ENCODE data around the gene ZNF516.

Gene ZNF516

DNA sequence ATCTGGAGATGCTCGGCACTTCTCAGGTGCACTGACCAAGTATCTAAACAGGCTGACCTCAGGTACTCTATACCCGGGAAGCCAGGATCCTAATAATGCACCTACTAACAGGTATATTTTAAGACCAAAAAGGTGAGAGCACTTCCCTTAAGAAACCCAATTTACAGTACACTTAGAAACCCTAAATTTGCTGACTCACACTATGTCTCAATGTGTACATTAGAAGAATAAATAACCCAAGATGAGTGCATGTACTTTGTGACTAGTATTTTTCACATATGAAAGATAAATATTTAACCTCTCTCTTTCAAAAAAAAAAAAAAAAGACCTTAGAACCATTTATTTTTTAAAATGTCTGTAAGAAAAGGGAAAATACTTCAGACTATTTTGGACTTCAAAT is 118.8 kb downstream of the ZNF516 start:
- no peak for DNase-seq

DNA sequence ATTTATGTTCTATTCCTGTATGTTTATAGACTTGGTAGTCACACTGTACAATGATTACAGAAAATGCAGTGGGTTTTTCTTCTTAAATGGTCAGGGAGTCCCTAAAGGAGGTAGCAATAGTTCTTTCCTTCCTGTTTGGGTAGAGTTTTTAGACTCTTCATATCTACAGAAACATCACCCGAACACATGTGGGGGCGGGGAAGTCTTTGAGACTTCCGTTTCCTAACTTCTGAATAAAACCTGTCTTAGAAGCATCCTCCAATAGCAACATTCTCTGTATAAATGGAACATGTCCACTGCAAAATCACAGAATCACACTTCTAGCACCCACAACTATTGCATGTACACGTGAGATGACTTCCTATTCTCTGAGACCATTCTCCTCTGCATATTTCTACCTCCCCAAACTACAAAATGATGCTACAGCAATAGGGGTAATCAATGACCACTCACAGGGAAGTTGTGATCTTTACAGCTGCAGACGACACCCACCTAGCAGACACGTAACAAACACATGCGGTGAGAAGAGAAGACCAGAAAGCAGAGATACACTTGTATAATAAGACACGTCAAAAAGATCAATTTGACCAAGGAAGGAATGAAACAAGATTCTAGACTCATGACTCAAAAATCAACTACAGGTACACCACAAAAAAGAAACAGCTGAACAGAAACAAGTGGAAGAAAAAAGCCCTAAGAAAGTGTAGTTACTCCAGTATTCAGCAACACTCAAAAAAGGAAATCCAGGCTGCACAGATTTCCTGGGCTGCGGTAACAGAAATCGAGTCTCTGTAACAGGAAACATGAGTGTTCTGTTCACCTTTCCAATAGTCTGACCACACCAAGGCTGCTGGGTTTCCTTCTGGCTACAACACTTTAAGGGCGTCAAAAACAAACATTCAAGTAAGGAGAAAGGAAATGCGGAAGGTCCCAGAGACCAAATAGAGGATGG is 120.4 kb downstream of the ZNF516 start:
- DNase-seq = peak; percentile 67

DNA sequence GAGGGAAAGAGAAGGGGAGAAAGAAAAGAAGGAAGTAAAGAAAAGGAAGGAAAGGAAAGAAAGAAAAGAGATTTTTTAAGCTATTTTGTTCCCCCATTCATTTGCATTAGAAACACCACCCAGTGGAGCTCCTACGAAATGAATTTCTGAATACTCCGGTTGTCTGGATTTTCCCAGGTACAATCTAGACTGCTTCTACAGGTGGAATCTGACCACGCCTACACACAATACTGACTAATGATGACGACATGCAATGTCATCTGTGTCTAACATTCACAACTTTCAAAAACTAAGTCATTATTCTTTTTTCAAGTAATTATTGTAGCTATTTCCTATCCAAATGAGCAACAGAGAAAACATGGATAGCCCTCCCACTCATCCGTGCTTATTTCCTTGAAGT is 121.7 kb downstream of the ZNF516 start:
- DNase-seq = no peak

- no peak for DNase-seq
Observed at GRCh38 chr18:76371301-76372203, 123.5 kb downstream of the ZNF516 start.

DNA sequence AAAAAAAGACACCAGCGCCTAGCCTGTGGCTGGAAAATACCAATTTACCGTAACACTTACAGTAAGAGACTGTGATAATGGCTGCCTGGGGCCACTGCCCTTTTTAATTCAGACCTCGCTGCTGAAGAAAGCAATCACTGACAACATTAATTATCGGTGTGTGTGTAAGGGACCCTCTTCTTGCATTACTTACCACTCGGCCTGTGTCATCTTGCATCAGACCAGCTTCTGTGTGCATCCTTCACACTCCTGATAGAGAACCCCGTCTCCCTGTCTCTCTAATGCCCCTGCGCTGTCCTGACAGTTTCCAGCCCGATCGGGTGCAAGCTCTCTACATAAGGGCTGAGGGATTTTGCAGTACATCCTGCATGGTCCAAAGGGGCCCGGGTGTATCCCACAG is 124.4 kb downstream of the ZNF516 start:
- no peak for DNase-seq

- DNase-seq = no peak
Observed at GRCh38 chr18:76370201-76370600, 124.8 kb downstream of the ZNF516 start.

DNA sequence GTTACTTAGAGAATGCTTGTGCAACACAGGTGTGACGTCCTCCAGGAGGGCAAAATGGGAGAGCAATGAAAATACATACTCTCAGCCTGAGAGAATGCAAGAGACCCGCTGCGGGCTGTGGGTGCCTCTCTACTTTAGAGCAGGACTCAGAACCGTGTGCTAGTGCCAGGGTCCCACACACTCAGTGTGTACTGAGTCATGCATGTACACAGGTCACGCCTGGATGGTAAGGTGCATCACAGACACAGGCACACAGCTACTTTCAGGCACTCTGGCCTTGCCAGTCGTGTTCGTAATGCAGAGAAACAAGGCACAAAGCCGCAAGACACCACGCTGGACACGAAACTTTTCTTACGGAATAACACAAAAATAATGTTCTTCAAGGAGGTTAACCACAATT is 125.3 kb downstream of the ZNF516 start:
- no peak for DNase-seq

DNA sequence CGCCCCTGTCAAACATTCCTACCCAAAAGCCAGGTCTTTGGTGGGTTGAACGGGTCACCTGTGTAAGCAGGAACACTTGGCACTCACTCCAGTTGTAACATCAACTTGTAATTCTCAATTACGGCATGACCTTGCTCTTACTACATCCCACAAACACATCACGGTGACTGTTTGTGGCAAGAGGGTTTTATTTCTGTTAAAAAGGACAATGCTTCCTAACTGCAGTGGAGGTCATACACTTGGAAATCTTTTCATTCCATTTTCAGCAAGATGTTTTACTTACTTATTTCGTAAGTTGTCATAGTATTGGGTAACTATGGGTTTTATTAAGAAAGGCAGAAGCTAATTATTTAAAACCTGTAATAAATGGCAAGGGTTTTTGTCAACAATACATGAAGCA is 126.1 kb downstream of the ZNF516 start:
- no peak for DNase-seq

- no peak for DNase-seq
Observed at GRCh38 chr18:76368271-76368670, 126.8 kb downstream of the ZNF516 start.

DNA sequence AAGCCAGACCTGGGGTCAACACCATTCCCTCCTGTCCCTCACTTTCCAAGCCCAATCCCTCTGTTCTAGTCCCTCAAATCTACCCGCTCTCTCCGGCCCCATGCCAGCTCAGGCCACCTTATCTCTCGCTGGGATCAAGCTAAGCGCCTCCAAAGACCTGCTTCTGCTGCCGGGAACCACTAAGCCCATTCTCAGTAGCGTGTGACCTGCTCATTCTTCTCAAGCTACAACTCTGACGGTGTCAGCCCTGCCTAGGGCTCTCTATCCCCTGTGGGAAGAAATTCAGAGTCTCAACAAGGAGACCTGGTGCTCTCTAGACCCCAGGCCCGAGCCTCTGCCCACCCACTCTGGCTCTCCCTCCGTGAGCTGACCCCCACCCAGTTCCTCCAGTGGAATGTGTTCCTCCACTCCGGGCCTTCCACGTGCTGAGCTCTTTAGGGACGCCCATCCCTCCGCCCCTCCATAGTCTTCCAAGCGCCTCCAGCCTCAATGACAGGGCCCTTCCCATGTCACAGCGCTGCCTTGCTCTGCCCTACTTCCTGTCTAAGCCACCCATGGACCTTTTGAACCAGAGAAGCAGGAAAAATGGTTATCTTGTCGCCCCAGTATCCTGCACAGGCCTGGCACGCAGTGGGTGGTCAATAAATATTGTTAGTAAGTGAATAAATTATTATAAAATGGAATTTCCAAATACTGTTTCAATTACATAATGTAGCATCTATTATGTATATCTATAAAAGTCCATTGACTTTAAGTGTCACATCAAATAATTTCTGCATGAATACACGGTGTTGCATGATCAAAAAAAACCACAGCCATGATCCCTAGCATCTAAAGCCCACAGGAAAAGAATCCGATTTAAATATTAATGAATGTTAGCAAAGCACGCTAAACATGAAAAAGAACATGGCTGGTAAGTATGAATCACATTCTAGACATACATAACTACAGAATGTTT is 127.6 kb downstream of the ZNF516 start:
- DNase-seq = no peak

- DNase-seq = no peak
Observed at GRCh38 chr18:76365561-76365960, 129.5 kb downstream of the ZNF516 start.

DNA sequence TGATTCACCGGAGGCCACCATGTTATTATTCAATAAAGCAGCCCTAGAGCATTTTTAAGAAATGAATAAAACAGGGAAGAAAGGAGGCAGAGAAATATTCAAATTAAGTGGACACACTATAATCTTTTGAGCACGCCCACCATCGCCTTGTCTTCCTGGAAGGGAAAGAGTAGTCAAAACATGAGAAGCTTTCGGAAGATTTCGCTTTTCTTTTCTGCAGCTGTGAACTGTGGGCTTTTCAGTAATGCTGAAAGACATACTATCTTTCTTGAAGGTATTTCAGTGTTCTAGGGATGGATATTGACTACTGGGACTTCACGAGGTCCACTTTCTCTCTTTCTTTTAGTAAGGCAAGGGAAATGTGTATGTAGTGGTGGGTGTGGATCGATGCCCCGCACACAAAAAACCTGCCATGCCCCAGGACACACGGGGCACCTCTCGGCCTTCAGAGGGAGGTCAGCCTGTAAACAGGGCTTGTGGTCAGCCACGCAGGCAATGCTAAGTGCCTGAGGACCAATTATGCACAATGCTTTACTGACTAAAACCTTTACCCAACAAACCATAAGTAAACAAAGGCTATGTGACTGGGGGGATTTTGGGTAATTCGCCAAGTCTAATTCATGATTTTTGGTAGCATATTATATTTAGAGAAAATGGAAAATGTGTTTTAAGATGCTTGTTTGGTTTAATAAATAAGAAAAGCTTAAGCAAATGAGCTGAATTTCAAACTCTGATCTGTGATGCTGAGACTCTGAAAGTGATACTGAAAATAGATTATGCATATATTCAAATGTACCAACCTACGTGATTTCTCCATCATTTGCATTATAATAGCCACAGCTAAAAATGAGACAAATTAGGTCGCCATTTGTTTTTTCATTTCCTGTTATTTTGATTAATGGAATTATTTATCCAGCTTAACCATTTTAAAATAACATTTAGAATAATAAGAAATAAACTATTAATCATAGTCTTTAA is 130.5 kb downstream of the ZNF516 start:
- peak; percentile 56 for DNase-seq

DNA sequence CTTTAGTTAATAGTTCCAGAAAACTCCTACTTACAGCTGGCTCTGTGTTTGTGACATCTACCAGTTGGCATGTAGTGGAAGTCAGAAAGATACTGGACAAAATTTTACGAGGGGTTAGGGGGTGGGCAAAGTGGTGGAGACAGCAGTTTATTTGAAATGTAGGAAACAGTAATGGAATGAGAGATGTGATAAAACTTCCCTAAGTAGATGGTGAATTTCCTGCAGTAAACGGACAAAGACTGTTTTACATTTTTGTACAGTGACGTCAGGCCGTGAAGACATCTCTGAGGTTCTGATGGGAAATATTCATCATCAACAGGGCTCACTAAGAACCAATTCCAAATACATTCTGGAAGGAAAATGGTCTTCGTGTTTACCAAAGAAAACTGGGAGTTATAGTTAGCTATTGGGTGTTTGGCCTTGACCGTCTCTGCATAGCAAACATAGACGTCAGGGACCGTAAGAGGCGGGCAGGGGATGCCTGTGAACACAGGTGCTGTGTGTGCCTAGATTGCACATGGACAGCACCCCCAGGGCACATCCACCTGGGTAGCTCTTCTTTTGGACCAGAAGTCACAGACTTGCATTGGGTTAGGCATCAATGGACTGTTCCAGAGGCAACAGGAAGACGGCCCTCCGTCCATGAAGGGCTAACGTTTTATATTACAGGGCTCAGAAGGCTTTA is 131.5 kb downstream of the ZNF516 start:
- no peak for DNase-seq

DNA sequence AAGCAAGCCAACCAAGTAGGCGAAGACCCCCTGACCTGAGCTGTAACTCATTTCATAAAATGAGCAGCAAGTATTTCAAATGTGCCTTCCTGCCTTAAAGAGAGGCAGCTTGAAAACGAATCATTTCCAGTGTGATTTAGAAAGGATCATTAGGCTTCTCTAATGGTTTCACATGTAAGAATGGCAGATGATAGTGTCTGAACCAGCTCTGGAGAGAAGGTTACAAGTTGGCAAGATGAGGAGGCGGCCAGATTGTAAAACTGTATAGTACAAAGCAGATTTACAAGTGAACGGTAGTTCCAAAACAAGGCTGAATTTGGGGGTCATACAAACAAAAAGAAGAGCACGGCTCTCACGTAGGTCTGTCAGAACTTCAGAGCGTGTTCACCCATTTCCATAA is 132.4 kb downstream of the ZNF516 start:
- no peak for DNase-seq

DNA sequence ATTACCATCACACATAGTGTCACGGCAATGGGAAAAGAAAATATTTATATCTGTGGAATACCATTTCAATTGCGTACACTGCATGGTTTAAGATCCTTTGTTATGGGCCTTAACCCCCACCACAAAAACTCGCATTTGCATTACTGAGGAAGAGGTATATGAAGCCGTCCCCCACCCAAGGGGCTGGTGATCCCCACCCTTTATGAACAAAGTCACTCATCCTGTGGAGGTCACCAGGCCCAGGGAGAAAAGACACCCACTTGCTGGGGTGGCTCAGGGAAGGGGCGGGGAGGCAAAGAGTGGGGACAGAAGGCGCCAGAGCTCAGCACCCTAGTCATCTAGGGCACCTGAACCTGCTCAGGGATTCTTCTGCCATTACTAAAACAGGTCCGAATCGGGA is 133.8 kb downstream of the ZNF516 start:
- DNase-seq = no peak

GRCh38 chr18:76359909-76360308 is 135.1 kb downstream of the ZNF516 start:
- DNase-seq = no peak

GRCh38 chr18:76358774-76359173 is 136.3 kb downstream of the ZNF516 start:
- no peak for DNase-seq

DNA sequence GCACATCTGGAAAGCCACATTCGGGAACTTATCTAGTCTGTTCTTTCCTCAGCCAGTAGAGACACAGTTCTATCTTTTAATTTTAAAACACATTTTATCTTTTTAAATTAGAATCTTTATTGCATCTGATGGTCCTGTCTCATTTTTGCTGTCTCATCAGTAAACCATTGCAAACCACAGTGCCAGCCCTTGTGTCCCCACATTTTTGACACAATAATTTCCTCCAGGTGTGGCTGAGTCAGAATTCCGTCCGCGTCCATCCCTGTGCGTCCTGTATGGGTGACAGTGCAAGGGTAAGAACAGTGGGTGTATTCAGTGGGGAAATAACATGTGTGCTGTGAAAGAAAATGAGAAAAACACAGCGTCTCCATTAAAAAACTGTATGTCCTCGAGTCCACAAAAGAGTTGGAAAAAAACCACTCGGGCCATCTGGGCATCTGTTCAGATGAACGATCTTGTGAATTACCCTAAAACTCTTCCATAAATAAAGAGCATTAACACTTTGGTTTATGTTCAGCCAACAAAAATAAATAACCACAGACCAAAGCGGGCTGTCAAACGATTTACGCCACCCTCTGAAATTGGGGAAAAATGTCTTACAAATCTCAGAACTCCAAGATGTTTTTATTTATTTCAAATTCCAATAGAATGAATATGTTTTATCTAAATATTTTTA is 137.3 kb downstream of the ZNF516 start:
- DNase-seq = no peak

GRCh38 chr18:76357174-76357573 is 137.9 kb downstream of the ZNF516 start:
- DNase-seq = no peak

DNA sequence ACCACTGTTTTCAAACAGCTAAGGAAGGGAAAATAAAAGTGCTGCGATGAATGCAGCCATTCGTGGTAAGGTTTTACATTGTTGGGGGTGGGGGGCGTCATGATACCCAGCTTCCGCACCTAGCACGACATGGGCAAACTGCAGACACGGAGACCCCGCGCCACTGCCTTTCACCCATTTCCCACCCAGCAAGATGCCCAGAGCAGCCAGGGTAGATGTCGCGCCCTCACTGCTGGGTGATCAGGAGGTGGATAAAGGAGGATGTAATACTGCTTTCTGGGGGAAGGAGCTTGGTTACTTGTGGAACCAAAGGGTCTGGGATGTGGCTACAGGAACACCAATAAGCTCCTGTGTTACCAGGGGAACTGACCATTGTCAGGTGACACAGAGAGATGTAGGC is 138.4 kb downstream of the ZNF516 start:
- DNase-seq = no peak

Measured in activated CD4-positive, alpha-beta T cell treated with anti-CD3 and anti-CD28 coated beads for 48 hours (primary cell).